ENCODE data around the gene LSAMP. TPM values are rescaled to one million over a fixed set of nuclear protein-coding genes. Genes with fewer than 3 reads are reported as not detected.

LSAMP gene
- polyA plus RNA-seq, 1 of the 3 experiments (the other 2 are of a cell fraction) = 6.6 TPM

- H3K9me2 ChIP-seq = no peaks in the 10 kb centered on the region
- no peak overlapping the region for H3K4me2 ChIP-seq
- H3K4me3 ChIP-seq (ENCODE audit: low read depth in 2 of 2, low read length in 1 of 2) = no peak overlapping the region
- H3K27me3 ChIP-seq (ENCODE audit: insufficient read depth) = no peaks in the 10 kb centered on the region
- H3K27ac ChIP-seq (ENCODE audit: low read depth in 2 of 2, low read length in 1 of 2) = peak overlapping the region in 1 of 2 experiments; percentile 56; a peak in 2 of 4 replicates
- peaks cover 6% of the 10 kb centered on the region for H3F3A ChIP-seq (replicated peaks; ENCODE audit: insufficient read depth)
- H3K79me2 ChIP-seq (ENCODE audit: insufficient read depth) = no peaks in the 10 kb centered on the region
- no peak overlapping the region; the same call in 1 of the 2 replicates for H2AFZ ChIP-seq (ENCODE audit: low read depth)
- WGBS (ENCODE audit: low lambda C conversion rate) = 61% methylated on average over 1 of the region's 1 CpG
- ChIA-PET POLR2A (no interaction called here), CTCF (no interaction called here)
- H4K20me1 ChIP-seq (ENCODE audit: insufficient read depth) = no peaks in the 10 kb centered on the region
- no peaks in the 10 kb centered on the region for H3K9me3 ChIP-seq
- DNase-seq = no peak
- no peak for TF ChIP-seq MAX (IDR thresholded peaks at IDR 0.05; ENCODE audit: low read depth)
- 0 out of 4 replicates have a peak, but pooled peaks of 1 of the 2 experiments have one; percentile 22 for TF ChIP-seq EP300 (IDR thresholded peaks at IDR 0.05; ENCODE audit: borderline replicate concordance in 1 of 2, low read depth in 1 of 2, low read length in 1 of 2)
- TF ChIP-seq TCF12 (IDR thresholded peaks at IDR 0.05) = peak; percentile 77
- H3K9ac ChIP-seq = no peak overlapping the region
- H3K4me1 ChIP-seq (ENCODE audit: control insufficient read depth in 1 of 2, insufficient read depth in 2 of 2, low read depth in 1 of 2, low read length in 1 of 2) = no peaks in the 10 kb centered on the region; a peak in 1 of 4 replicates
- H3K36me3 ChIP-seq (replicated peaks in 1 of 2; ENCODE audit: control insufficient read depth in 1 of 2, insufficient read depth in 2 of 2, low read length in 1 of 2) = no peaks in the 10 kb centered on the region
Observed at GRCh38 chr3:116179091-116179490, 266.2 kb downstream of the LSAMP start.

GRCh38 chr3:116176974-116177555, 268.2 kb downstream of the LSAMP start:
- H3K36me3 ChIP-seq (replicated peaks in 1 of 2; ENCODE audit: control insufficient read depth in 1 of 2, insufficient read depth in 2 of 2, low read length in 1 of 2) = no peaks in the 10 kb centered on the region
- H3K27ac ChIP-seq (ENCODE audit: low read depth in 2 of 2, low read length in 1 of 2) = peak overlapping the region; percentile 33 to 85; a peak in 2 of 4 replicates
- 5% methylated on average over 1 of the region's 1 CpG for WGBS (ENCODE audit: low lambda C conversion rate)
- H4K20me1 ChIP-seq (ENCODE audit: insufficient read depth) = no peaks in the 10 kb centered on the region
- H3K4me1 ChIP-seq (ENCODE audit: control insufficient read depth in 1 of 2, insufficient read depth in 2 of 2, low read depth in 1 of 2, low read length in 1 of 2) = no peaks in the 10 kb centered on the region; a peak in 1 of 4 replicates
- no peak overlapping the region for H3K4me3 ChIP-seq (ENCODE audit: low read depth in 2 of 2, low read length in 1 of 2)
- DNase-seq = no peak
- TF ChIP-seq GATA2 (CRISPR knock-in tag; IDR thresholded peaks at IDR 0.05) (no peak), TCF12 (IDR thresholded peaks at IDR 0.05) (no peak), JUND (IDR thresholded peaks at IDR 0.05) (no peak), YY1 (IDR thresholded peaks at IDR 0.05; ENCODE audit: low read depth) (no peak), USF2 (IDR thresholded peaks at IDR 0.05; ENCODE audit: borderline replicate concordance, low read depth, low read length) (no peak), SIN3A (IDR thresholded peaks at IDR 0.05; ENCODE audit: borderline replicate concordance, low read depth, low read length) (no peak), SMC3 (IDR thresholded peaks at IDR 0.05; ENCODE audit: low read depth, low read length) (no peak), FOXJ3 (CRISPR knock-in tag; IDR thresholded peaks at IDR 0.05) (no peak), USF1 (IDR thresholded peaks at IDR 0.05; ENCODE audit: borderline replicate concordance, low read depth) (no peak), RCOR1 (IDR thresholded peaks at IDR 0.05; ENCODE audit: low read length) (no peak), RAD21 (IDR thresholded peaks at IDR 0.05; ENCODE audit: low read length) (no peak), IRF3 (IDR thresholded peaks at IDR 0.05; ENCODE audit: low read depth, low read length) (no peak), REST (IDR thresholded peaks at IDR 0.05; ENCODE audit: low read depth, low read length) (no peak), MAX (IDR thresholded peaks at IDR 0.05; ENCODE audit: low read depth) (no peak)
- H3K79me2 ChIP-seq (ENCODE audit: insufficient read depth) = no peaks in the 10 kb centered on the region
- H3K9me3 ChIP-seq = no peaks in the 10 kb centered on the region
- H2AFZ ChIP-seq (ENCODE audit: low read depth) = no peak overlapping the region
- no peak overlapping the region for H3K4me2 ChIP-seq
- no peaks in the 10 kb centered on the region for H3K9me2 ChIP-seq
- ChIA-PET CTCF (no interaction called here), POLR2A (no interaction called here)
- no peaks in the 10 kb centered on the region for H3K27me3 ChIP-seq (ENCODE audit: insufficient read depth)
- peaks cover 6% of the 10 kb centered on the region for H3F3A ChIP-seq (replicated peaks; ENCODE audit: insufficient read depth)
- H3K9ac ChIP-seq = no peak overlapping the region

Data from SK-N-SH (cell line).